Sigmoid colon (tissue), 4 donors: ENCODE results near the gene RNF13.

Source experiments
- EP300 ChIP-seq, 4 donors: sonication (generic); formaldehyde crosslinking; IDR thresholded peaks; one replicate each; pipeline ENCODE4 v1.6.1; 2017; ENCODE audit warnings: antibody characterized with exemption in 4 of 4
- POLR2A ChIP-seq, 2 donors: fragments of 450-650 bp; IDR thresholded peaks; one replicate each; pipeline ENCODE4 v1.6.1; 2016; ENCODE audit warnings: antibody characterized with exemption in 2 of 2, mild to moderate bottlenecking in 2 of 2, moderate library complexity in 2 of 2
- POLR2AphosphoS5 ChIP-seq, 4 donors: sonication (generic); formaldehyde crosslinking; IDR thresholded peaks; one replicate each; pipeline ENCODE4 v1.6.1; 2017; ENCODE audit warnings: antibody characterized with exemption in 4 of 4
- TF ChIP-seq, protein P1 (sequence below), 4 experiments: fragments of 450-650 bp in 3 of 4; fragments of 200-600 bp in 1 of 4; IDR thresholded peaks; one replicate each; pipeline ENCODE4 v1.5.1; 2016 to 2019; ENCODE audit warnings: antibody characterized with exemption in 4 of 4, mild to moderate bottlenecking in 3 of 4, moderate library complexity in 2 of 4

DNA sequence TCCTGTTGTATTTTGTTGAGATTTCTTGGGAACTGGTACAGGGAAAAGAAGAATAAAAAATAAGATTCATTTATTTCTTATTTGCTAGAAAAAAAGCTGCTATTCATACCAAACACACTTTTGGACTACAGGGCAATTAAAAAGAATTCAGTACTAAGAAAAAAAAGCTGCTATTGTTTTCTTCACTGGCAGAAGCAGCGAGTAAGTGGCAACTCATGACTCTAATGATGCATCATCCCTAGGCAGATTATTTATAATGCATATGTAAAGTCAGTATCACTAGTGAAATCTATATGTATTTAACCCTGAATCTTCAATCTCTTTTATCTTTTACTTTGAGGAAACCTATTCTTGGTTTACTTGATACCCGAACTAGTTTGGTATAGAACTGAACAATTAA lies 142.4 kb downstream of the RNF13 start:
- no peak for TF ChIP-seq POLR2A (IDR thresholded peaks at IDR 0.05)
- TF ChIP-seq, protein P1, sequence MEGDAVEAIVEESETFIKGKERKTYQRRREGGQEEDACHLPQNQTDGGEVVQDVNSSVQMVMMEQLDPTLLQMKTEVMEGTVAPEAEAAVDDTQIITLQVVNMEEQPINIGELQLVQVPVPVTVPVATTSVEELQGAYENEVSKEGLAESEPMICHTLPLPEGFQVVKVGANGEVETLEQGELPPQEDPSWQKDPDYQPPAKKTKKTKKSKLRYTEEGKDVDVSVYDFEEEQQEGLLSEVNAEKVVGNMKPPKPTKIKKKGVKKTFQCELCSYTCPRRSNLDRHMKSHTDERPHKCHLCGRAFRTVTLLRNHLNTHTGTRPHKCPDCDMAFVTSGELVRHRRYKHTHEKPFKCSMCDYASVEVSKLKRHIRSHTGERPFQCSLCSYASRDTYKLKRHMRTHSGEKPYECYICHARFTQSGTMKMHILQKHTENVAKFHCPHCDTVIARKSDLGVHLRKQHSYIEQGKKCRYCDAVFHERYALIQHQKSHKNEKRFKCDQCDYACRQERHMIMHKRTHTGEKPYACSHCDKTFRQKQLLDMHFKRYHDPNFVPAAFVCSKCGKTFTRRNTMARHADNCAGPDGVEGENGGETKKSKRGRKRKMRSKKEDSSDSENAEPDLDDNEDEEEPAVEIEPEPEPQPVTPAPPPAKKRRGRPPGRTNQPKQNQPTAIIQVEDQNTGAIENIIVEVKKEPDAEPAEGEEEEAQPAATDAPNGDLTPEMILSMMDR (IDR thresholded peaks at IDR 0.05), result no peak
- no peak for TF ChIP-seq POLR2AphosphoS5 (IDR thresholded peaks at IDR 0.05)
- TF ChIP-seq EP300 (IDR thresholded peaks at IDR 0.05), result no peak
